G401.6 (cell line): ENCODE measurements around the gene NCR3LG1.

Experiments used
- FAIRE-seq: peaks from 2 replicates; lab custom pipeline; 2012; peaks lifted over from hg19 to GRCh38; lab: Jason Lieb, UNC

The NCR3LG1 gene

DNA sequence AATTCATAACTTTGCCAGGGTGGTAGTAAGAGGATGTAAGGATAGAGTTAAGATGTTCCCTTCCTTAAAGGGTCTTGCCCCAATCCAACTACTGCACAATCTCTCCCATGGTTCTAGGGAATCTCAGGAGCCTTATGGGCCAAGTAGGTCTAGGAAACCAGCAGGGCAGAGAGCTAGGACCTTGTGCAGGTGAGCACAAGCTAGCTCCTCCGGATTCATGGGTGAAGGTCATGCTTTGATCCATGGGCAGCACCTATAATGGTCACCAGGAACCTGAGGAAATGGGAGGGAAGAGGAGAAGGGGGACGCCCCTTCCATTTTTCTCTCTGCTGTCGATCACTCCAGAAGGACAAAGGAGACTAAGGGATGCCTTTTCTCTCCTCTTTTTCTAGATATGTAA, 20.0 kb downstream of the NCR3LG1 start:
- no peak for FAIRE-seq

DNA sequence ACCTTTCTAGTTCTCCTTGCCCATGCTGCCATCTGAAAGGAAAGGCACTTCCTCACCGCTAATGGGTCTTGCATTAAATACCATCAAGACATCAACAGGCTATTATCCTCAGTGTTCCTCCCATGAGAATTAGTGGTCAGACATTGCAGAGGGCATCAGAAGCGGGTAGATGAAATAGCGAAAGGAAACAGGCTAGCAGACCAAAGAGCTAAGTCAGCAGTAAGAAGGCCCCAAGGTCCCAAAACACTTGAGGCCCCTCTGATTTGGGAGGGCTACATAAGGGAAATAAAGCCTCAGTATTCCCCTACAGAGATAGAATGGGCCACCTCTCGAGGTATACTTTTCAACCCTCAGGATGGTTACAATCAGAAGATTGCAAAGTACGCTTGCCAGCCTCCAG, 23.9 kb downstream of the NCR3LG1 start:
- no peak for FAIRE-seq

DNA sequence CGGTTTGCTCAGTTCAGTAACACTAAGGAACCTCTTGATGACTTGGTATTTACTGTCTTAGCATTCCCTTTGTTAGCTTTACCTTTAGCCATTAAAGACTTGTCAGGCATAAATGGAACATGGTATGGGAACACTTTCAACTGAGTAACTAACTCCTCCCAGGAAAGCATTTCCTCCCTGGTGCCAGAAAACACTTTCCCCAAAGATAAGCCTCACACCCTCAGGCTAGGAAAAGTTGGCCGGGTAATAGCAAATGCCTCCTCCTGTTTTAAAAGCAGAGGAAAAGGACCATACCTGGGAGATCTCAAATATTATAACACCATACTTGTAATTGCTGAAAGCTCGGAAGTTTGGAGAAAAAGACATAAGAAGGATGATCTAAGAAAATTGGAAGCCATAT, 24.9 kb downstream of the NCR3LG1 start:
- no peak for FAIRE-seq

DNA sequence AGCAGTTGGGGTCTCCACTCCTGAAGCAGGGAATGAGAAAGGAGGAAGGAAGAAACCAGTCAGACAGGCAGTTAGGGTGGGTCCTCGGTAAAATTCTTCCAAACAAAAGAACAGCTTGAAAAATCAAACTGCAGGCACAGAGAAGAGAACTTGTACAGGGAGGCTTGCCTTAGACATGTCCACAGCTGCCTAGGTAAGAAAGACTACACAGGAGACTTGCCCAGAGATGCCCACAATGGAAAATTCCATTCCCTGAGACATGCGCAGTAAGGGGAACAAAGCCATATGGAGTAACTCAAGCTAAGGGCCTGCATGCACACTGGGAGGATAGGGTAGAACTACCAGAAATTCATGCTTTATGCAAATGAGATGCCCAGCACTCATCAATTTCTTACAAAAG, 27.1 kb downstream of the NCR3LG1 start:
- FAIRE-seq: no peak

DNA sequence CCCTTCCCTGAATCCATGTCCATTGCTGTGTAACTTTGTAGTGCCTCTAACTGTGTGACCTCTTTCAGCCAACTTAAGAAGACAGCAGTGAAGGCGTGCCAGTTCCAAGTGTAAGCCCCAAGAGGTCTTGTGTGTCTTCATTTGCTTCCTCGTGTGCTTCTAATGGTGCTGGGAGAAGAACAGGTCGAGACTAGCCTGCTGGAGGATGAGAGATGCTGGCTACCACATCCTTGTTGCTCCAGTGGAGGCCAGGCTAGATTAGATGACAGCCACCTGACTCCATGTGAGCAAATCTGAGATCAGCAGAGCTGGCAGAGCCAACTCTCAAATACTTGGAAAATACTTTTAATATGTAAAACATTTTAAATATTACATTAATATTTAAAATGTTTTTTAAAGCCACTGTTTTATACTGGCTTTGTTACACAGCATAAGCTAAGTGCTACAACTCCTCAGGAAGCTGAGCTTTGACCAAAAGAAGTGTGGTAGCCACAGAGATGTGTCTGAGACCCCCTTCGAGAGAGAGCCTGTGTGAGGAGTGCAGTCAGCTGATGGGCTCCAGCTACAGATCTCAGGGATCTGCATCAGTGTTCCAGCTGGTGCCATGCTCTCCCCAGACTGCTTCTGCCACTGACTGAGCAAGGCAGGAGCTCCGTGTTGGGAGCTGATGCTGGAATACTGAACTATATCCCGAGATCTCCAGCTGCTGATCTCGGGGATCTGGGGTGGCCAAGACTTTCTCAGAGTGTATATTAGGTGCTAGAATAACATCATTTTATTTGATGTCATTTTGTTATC, 28.0 kb downstream of the NCR3LG1 start:
- no peak for FAIRE-seq

DNA sequence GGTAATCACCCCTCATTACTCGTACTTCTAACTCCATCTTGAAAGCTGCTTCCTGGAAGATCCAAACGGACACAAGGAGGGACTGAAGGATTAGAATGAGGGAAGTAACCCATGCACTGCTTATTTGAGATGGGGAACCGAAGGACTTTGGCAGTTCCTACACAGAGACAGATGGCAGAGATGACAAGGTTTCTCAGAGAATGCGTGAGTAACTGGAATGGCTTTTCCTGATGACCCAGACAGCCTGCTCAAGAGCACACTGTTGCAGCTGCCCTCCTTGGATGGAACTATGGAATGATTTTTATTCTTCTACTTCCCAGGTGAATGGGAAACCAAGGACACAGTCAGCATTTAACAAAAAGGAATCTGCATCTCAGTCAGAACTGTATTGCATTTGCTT, 29.6 kb downstream of the NCR3LG1 start:
- no peak for FAIRE-seq

DNA sequence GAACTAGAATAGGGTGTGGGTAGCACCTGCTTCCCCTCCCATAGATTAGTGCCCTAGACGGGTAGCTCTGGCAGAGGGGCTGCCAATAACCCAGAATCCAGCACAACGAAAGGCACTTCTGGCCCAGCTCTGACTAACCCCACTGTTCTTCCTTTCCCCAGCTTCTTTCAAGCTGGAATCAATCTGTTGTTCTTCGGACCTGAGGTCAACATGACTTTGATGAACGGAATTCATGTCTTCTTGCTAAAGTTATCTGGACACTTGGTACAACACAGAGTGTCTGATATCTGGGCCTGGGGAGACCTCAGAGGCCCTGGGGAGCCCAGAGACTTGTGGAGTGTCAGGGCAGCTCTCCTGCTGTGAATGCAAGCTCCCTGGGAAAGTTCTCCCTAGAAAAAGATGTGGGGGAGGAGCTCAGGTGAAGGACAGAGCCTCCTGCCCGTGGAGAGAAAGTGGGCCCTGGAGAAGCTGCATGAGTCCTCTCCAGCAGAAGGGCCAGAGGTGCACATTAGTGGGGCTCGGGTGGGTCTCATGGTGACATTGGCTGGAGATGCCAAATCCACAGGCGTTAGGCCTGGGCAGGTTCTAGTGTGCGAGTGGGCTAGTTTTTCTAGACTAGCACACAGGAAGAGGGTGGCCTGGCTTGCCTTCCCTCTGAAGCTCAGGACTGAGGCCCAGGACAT, 30.6 kb downstream of the NCR3LG1 start:
- FAIRE-seq: no peak

DNA sequence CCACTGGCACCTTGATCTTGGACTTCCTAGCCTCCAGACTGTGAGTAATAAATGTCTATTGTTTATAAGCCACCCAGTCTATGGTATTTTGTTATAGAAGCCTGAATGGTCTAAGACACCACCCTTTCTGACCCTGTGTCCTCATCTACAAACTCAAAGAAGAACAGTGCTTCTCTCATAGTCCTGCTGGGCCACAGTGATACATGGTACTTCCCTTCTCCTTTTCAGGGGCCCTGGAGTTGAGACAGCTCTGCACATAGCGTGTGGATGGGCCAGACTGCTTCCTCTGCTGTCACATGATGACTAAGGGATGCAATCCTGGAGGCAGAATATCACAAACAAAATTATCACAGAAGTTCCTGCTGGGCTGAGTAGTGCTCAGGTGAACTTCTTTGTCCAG, 31.9 kb downstream of the NCR3LG1 start:
- FAIRE-seq: no peak

DNA sequence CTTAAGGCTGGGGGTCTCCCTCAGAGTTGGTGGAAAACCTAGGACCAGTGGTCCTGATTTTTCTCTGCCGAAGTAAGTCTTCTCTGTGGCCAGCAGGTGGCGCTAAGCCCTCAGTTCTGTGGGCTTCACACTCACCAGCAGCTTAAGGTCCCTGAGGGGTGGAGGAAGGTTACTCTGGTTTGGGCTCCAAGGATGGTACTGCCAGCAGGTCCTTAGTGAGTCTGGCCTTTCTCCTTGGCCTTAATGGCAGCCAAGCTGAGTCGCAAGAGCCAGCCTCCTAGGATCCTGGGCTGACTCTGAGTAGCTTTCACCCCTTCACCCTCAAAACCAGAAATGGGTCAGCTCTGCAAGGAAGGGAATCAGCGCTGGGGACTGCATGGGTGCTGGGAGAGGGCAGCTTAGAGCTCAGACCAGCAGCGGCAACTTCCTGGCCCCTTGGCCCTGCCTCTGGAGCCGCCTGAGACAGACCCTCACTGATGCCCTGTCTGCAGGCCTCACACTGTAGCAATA, 32.5 kb downstream of the NCR3LG1 start:
- no peak for FAIRE-seq

DNA sequence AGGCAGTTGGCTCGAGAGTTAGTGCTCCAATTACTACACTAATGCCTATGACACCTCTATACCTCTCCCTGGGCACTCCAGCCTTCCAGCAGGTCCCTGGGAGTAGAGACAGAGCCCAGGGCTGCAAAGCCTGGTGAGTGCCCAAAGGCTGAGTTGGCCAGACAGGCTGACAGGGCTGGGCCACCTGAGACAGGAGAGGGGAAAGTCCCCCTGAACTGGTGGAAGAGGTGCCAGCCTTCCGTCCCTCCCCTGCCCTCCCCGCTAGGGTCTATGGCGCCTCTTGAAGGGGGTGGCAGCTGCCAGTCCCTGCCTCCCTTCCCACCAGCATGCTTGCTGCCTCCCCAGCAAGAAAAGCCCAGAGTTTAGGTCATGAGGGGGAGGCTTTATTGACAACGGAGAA, 33.9 kb downstream of the NCR3LG1 start:
- FAIRE-seq: no peak

DNA sequence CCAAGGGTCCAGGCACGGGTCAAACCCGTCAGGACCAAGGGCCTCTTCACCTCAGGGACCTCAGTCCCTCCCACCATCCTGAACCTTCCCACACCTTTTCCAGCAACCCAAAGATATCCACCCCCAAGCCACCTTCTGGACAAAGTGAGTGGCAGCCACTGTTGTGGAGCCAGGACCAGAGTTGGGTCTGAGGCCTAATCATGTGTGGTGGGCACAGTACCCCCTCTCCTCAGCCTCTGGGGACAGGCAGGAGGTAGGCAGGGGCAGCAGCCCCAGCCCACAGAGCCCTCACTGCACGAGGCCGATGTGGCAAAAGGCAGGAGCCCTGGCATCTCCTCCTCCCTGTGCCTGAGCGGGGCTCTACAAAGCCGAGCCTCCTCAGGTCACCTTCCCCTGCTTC, 34.3 kb downstream of the NCR3LG1 start:
- FAIRE-seq: no peak

DNA sequence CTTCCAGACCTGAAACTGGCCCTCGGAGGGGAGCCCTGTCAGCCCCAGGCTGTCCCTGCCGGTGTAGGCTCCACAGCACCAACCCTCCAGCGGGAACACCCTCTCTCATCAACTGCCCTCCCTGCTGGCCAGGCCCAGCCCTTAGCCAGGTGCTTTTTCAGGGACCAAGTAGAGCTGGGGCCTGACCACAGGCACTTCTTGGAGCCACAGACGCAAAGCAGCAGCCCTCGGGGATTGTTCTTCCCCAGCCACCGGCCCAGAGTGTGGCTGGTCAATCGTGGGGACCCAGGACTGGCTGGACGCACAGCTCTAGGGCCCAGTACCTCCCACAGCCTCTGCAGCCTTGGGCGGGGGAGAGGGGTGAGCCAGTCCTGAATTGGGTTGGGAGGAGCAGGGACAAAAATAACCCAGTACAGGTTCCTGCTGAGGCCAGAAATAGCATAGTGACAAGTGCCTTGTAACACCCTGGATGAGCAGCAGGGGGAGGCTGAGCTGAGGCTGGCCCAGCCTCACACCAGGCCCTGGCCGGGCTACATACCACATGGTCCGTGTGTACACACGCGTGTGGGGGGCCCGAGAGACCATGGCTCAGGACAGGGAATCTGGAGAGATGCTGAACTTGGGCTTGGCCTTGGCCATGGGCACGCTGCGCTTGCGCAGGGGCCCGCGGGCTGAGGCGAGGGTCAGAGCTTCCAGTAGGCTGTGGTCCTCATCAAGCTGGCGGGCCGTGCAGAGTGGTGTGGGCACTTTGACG, 34.9 kb downstream of the NCR3LG1 start:
- FAIRE-seq: no peak

DNA sequence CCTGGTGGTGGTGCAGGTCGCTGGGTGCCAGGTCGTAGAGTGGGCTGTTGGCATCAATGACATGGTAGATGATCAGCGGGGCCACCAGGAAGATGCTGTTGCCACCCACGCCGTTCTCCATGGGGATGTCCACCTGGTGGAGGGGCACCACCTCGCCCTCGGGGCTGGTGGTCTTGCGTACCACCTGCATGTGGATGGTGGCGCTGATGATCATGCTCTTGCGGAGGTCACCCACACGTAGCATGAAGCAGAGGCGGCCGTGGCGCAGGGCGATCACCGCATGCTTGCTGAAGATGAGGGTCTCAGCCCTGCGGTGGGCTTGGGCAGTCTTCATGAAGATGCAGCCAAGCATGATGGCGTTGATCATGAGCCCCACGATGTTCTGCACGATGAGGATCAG, 35.7 kb downstream of the NCR3LG1 start:
- no peak for FAIRE-seq

DNA sequence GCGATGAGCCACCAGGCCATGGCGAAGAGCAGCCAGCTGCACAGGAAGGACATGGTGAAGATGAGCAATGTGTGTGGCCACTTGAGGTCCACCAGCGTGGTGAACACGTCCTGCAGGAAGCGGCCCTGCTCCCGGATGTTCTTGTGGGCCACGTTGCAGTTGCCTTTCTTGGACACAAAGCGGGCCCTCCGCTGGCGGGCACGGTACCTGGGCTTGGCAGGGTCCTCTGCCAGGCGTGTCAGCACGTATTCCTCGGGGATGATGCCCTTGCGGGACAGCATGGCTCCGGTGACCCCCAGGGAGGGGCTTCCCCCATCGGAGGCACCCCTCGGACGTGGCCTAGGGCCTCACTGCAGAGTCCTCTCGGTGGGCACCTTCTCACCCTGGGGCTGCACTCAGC, 36.2 kb downstream of the NCR3LG1 start:
- no peak for FAIRE-seq

DNA sequence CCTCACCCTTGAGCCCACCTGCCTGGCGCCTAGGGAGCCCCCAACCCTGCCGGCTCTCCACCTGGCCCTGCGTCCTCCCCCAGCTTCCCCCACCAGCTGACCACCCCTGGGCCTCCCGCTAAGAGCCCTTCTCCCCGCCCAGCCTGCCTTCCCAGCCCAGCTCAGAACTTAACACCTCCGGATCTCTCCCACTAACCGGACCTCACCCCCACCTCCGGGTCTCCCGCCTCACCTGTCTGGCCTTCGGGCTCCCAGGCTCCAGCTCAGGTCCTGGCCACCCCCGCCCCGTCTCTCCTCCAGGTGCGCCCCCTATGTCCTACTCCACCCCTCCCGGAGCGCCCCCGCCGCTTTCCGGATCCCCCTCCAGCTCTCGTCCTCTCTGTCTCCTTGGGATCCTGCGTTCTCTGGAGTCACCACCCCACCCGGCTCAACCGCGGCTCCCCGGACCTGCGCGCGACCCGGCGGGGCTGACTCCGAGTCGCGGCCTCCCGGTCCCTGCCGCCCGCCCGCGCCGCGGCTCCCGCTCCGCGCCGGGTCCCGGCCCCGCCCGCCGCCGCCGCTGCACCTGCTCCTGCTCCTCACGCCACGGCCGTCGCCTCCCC, 37.1 kb downstream of the NCR3LG1 start, which contains the start of gene KCNJ11:
TSS of gene KCNJ11 (minus strand) at position 51 of the 602 bp plus-strand sequence. CDS start 568 bp downstream, outside the sequence.
- FAIRE-seq: no peak

DNA sequence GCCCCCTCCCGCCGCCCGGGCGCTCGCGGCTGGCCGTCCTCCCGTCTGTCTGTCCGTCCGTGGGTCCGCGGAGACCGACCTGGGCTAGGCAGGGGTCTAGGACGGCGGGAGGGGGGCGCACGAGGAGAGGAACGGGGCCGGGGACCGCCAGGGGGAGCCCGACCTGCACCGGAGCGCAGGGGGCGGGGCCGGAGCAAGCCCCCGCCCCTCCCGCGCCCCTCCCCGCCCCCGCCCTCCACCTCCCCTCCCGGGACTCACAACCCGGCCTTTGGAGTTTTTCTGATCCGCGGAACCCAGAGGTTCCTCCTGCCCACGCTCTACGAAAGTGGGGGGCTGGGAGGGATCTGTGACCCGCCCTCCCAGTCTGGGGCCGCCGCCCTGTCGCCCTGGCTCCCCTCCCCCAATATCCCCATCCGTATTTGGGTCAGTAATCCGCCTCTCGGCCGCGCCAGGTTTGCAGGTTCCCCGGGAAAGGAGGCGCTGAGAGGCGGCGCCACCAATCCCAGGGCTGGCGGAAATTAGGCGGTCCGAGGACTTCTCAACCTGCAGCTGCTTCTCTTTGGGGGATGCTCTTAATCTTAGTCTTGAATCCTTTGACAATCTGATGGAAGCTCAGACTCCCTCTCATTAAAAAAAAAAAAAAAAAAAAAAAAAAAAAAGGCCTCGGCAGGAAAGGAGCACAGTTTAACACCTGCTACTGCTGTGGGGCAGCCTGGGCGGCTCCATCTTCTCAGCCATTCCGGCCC, 37.8 kb downstream of the NCR3LG1 start:
- FAIRE-seq: no peak

DNA sequence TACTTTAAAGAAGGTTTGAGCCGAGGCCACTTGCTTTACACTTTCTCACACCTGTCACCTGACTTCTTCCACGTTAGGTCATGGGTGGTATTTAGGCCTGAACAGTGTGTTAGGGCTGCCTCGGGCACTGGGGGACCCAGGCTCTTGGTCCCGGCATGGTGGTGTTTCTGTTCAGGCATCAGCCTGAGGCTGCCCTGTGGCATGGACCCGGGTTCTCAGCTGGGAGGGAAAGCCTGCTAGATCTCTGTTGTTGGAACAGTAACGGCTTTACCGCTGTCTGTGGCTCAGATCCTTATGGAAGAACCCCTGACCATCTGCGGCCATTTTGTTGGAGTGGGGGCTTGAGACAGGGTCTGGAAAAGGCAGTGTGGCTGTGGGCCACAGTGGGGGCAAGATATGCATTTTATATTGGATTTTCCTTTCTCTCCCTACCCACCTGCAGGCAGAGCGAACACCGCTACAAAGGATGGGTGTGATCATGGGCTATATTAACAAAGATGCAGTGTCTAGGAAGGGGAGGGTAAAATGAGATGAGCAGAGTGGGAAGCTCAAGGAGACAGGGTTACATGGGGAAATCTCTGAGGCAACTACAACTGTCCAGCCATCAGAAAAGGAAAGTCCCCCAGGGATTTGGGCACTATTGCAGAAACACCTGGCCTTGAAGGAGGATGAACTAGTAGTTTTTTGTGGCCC, 38.5 kb downstream of the NCR3LG1 start:
- no peak for FAIRE-seq

DNA sequence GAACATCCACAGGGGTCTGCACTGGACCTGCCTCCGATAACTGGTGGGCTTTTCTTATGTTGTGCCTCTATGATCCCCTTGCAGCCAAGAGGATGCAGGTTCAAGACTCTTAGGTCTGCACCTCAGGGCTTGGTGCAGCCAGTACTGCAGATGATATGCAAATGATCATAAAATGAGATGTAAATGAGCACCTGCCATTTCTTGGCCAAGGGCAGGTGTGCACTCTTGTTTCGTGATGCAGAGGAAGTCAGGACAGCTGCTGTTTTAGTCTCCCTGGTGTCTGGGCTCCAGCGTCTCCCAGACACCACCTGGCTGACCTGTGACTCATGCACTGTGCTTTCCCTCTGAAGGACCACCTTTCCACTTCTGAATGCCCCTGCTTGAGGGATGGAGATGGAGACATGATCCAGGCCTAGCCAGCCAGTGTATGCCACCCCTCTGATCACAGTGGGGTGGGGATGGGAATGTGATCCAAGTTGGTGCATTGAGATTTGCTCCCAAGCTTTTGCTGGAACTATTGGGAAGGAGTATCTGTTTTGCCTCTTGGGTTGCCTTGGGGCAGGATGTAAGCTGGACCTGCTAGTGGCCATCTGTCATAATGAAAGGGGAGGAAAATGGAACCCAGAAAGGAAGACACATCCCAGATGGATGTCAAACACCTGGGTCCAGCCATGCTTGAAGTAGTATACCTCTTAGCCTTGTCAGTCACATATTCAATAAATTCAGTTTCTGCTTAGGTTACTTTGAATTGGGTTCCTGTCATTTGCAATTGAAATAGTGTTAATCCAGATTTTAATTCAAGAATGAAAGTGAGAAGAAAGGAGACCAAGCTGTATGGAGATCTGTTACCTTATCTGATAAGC, 40.1 kb downstream of the NCR3LG1 start:
- FAIRE-seq: no peak

DNA sequence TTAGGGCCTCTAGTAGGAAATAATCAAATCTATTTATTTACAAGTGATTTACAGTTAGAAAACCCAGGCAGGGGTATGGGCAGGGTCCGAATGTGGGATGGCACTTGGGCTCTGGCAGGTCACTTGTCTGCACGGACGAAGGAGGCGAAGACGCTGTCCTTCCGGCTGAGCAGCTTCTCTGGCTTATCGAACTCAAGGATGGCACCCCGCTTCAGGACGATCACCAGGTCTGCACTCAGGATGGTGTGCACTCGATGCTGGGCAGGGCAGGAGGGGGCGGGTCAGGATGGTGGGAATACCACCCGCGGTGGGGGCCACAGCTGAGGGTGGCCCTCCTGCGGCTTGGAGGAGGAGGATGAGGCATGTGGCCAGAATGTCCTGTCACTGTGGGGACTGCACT, 41.3 kb downstream of the NCR3LG1 start:
- FAIRE-seq: no peak

DNA sequence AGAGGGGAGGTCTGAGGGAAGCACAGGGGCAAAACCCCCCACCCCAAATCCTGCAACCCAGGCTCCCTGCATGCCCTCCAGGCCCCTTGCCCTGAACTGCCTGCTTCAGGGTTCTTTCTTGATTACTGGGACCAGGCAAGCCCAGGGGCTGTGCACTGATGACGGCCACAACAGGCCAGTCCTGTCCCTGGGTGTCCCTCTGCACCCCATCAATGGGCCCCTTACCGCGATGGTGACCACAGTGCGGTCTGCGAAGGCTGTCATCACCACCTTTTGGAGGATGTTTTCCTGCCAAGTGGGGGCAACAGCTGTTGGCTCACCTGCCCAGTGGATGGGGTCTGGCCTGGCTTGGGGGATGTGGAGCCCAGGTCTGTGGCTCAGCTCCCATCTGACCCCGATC, 41.9 kb downstream of the NCR3LG1 start:
- no peak for FAIRE-seq
